Stimulated activated naive B cell treated with anti-CD40 and anti-IgM and Interleukin-4, amounts not matched to agents 10 μg/mL and 1 μg/mL and 100 μg/mL, for 72 hours (primary cell): ENCODE results near the gene PTPRN2.

Experiments
- ATAC-seq, 2 donors: fragments of 150-1000 bp; cut with Tn5 transposase; replicated peaks; 2 replicates each; pipeline ENCODE4 v1.10.0; 2021; ENCODE audit warnings: moderate library complexity in 1 of 2
- DNase-seq: peaks from one replicate; pipeline ENCODE4 v3.0.0; 2021
- H3K27ac Mint-ChIP-seq: one replicate; pipeline ENCODE4 v1.8.0; 2022; ENCODE audit warnings: mild to moderate bottlenecking, mixed read lengths
- H3K27me3 Mint-ChIP-seq, 2 donors: one replicate each; pipeline ENCODE4 v1.8.0; 2022; ENCODE audit warnings: mixed read lengths in 2 of 2
- H3K36me3 Mint-ChIP-seq, 2 donors: one replicate each; pipeline ENCODE4 v1.8.0; 2022; ENCODE audit warnings: mixed read lengths in 2 of 2, mild to moderate bottlenecking in 1 of 2
- H3K4me1 Mint-ChIP-seq, 2 donors: one replicate each; pipeline ENCODE4 v1.8.0; 2022; ENCODE audit warnings: mixed read lengths in 2 of 2, mild to moderate bottlenecking in 1 of 2
- H3K4me3 Mint-ChIP-seq, 2 donors: one replicate each; pipeline ENCODE4 v1.8.0; 2022; ENCODE audit warnings: mild to moderate bottlenecking in 2 of 2, mixed read lengths in 2 of 2, moderate library complexity in 1 of 2
- H3K9me3 Mint-ChIP-seq, 2 donors: one replicate each; pipeline ENCODE4 v1.8.0; 2022; ENCODE audit warnings: mixed read lengths in 2 of 2, mild to moderate bottlenecking in 1 of 2

Gene PTPRN2

GRCh38 chr7:158252837-158253669 lies 334.6 kb downstream of the PTPRN2 start:
- H3K4me1 Mint-ChIP-seq = no peaks in the 10 kb centered on the region
- peaks cover under 1 to 3% of the 10 kb centered on the region in 2 donors for H3K9me3 Mint-ChIP-seq
- DNase-seq (no peak), ATAC-seq (no peak)
- no peak overlapping the region for H3K27ac Mint-ChIP-seq
- H3K36me3 Mint-ChIP-seq = no peaks in the 10 kb centered on the region
- H3K27me3 Mint-ChIP-seq = no peaks in the 10 kb centered on the region
- no peak overlapping the region for H3K4me3 Mint-ChIP-seq

GRCh38 chr7:158252081-158252836 lies 335.4 kb downstream of the PTPRN2 start:
- Mint-ChIP-seq H3K36me3 (no peaks in the 10 kb centered on the region), H3K9me3 (peaks cover 0 to 3% of the 10 kb centered on the region in 2 donors), H3K4me3 (no peak overlapping the region), H3K27ac (no peak overlapping the region), H3K4me1 (no peaks in the 10 kb centered on the region), H3K27me3 (no peaks in the 10 kb centered on the region)
- no peak for DNase-seq
- ATAC-seq = no peak

GRCh38 chr7:158251061-158251965 lies 336.3 kb downstream of the PTPRN2 start:
- no peak for DNase-seq
- peaks cover 0 to 3% of the 10 kb centered on the region in 2 donors for H3K9me3 Mint-ChIP-seq
- no peak overlapping the region for H3K4me3 Mint-ChIP-seq
- no peaks in the 10 kb centered on the region for H3K4me1 Mint-ChIP-seq
- no peaks in the 10 kb centered on the region for H3K27me3 Mint-ChIP-seq
- H3K36me3 Mint-ChIP-seq = no peaks in the 10 kb centered on the region
- H3K27ac Mint-ChIP-seq = no peak overlapping the region
- ATAC-seq = no peak

GRCh38 chr7:158249692-158250091 lies 337.9 kb downstream of the PTPRN2 start:
- Mint-ChIP-seq H3K27me3 (no peaks in the 10 kb centered on the region), H3K9me3 (peaks cover 0 to 2% of the 10 kb centered on the region in 2 donors), H3K4me1 (no peaks in the 10 kb centered on the region), H3K4me3 (no peak overlapping the region), H3K36me3 (no peaks in the 10 kb centered on the region), H3K27ac (no peak overlapping the region)
- DNase-seq = no peak
- no peak for ATAC-seq

- Mint-ChIP-seq H3K27me3 (no peaks in the 10 kb centered on the region), H3K36me3 (no peaks in the 10 kb centered on the region), H3K4me3 (no peak overlapping the region), H3K4me1 (no peaks in the 10 kb centered on the region), H3K9me3 (peaks cover 0 to 2% of the 10 kb centered on the region in 2 donors), H3K27ac (no peak overlapping the region)
- ATAC-seq = no peak
- DNase-seq = no peak
These were observed 338.8 kb downstream of the PTPRN2 start for GRCh38 chr7:158248816-158249215.

- Mint-ChIP-seq H3K9me3 (peaks cover 0 to 2% of the 10 kb centered on the region in 2 donors), H3K4me3 (no peak overlapping the region), H3K4me1 (no peaks in the 10 kb centered on the region), H3K27me3 (no peaks in the 10 kb centered on the region), H3K27ac (no peak overlapping the region), H3K36me3 (no peaks in the 10 kb centered on the region)
- no peak for DNase-seq
- ATAC-seq = no peak
These were observed 339.7 kb downstream of the PTPRN2 start for GRCh38 chr7:158247758-158248487.

- Mint-ChIP-seq H3K27me3 (no peaks in the 10 kb centered on the region), H3K9me3 (peaks cover 0 to 3% of the 10 kb centered on the region in 2 donors), H3K4me1 (no peaks in the 10 kb centered on the region), H3K36me3 (no peaks in the 10 kb centered on the region), H3K27ac (no peak overlapping the region), H3K4me3 (no peak overlapping the region)
- DNase-seq = no peak
- ATAC-seq = no peak
These were observed 340.5 kb downstream of the PTPRN2 start for GRCh38 chr7:158246960-158247673.

GRCh38 chr7:158246272-158246959 lies 341.2 kb downstream of the PTPRN2 start:
- Mint-ChIP-seq H3K27ac (no peak overlapping the region), H3K9me3 (peaks cover 0 to 3% of the 10 kb centered on the region in 2 donors)
- no peak for ATAC-seq

GRCh38 chr7:158245724-158246041 lies 341.9 kb downstream of the PTPRN2 start:
- H3K27ac Mint-ChIP-seq = no peak overlapping the region
- peaks cover 0 to 3% of the 10 kb centered on the region in 2 donors for H3K9me3 Mint-ChIP-seq
- no peaks in the 10 kb centered on the region for H3K4me1 Mint-ChIP-seq
- no peaks in the 10 kb centered on the region for H3K27me3 Mint-ChIP-seq
- DNase-seq (no peak), ATAC-seq (no peak)
- no peak overlapping the region for H3K4me3 Mint-ChIP-seq
- no peaks in the 10 kb centered on the region for H3K36me3 Mint-ChIP-seq

More at GRCh38 chr7:158246272-158246959, 341.2 kb downstream of the PTPRN2 start:
- no peaks in the 10 kb centered on the region for H3K36me3 Mint-ChIP-seq
- DNase-seq = no peak
- H3K27me3 Mint-ChIP-seq = no peaks in the 10 kb centered on the region
- H3K4me1 Mint-ChIP-seq = no peaks in the 10 kb centered on the region
- H3K4me3 Mint-ChIP-seq = no peak overlapping the region

GRCh38 chr7:158244873-158245723 lies 342.5 kb downstream of the PTPRN2 start:
- DNase-seq (no peak), ATAC-seq (no peak)
- Mint-ChIP-seq H3K4me3 (no peak overlapping the region), H3K4me1 (no peaks in the 10 kb centered on the region), H3K27me3 (no peaks in the 10 kb centered on the region), H3K9me3 (peaks cover 0 to 3% of the 10 kb centered on the region in 2 donors), H3K27ac (no peak overlapping the region), H3K36me3 (no peaks in the 10 kb centered on the region)

GRCh38 chr7:158244430-158244829 lies 343.2 kb downstream of the PTPRN2 start:
- H3K27ac Mint-ChIP-seq = no peak overlapping the region
- ATAC-seq = no peak
- no peaks in the 10 kb centered on the region for H3K4me1 Mint-ChIP-seq
- no peak overlapping the region for H3K4me3 Mint-ChIP-seq
- no peaks in the 10 kb centered on the region for H3K27me3 Mint-ChIP-seq
- H3K9me3 Mint-ChIP-seq = peaks cover 0 to 5% of the 10 kb centered on the region in 2 donors
- H3K36me3 Mint-ChIP-seq = no peaks in the 10 kb centered on the region
- DNase-seq = no peak

- Mint-ChIP-seq H3K27me3 (no peaks in the 10 kb centered on the region), H3K9me3 (peaks cover 0 to 5% of the 10 kb centered on the region in 2 donors), H3K36me3 (no peaks in the 10 kb centered on the region), H3K27ac (no peak overlapping the region), H3K4me3 (no peak overlapping the region), H3K4me1 (no peaks in the 10 kb centered on the region)
- no peak for DNase-seq
- no peak for ATAC-seq
These were observed 345.7 kb downstream of the PTPRN2 start for GRCh38 chr7:158241919-158242318.
